GM12878 (cell line): ENCODE measurements around the gene PPP1R27. TPM values are rescaled to one million over a fixed set of nuclear protein-coding genes. Genes with fewer than 3 reads are reported as not detected.

ENCODE experiments used
- ATF7 ChIP-seq: fragments of 450-650 bp; IDR thresholded peaks from 2 replicates; pipeline ENCODE4 v1.6.1; 2016; ENCODE audit warnings: low read depth, mild to moderate bottlenecking
- CEBPZ ChIP-seq: fragments of 150-350 bp; IDR thresholded peaks from 2 replicates; pipeline ENCODE4 v1.6.1; 2016; ENCODE audit warnings: low read depth, low read length
- E2F4 ChIP-seq: IDR thresholded peaks from 2 replicates; pipeline ENCODE4 v1.6.1; 2012; ENCODE audit warnings: low read depth, low read length, improper control_type of control experiment
- ESRRA ChIP-seq: IDR thresholded peaks from 2 replicates; pipeline ENCODE4 v1.6.1; 2012; ENCODE audit warnings: mild to moderate bottlenecking, low read length, improper control_type of control experiment
- ETV6 ChIP-seq, 2 experiments: fragments of 450-650 bp in 1 of 2; IDR thresholded peaks in 1 of 2; conservative IDR thresholded peaks in 1 of 2; 2 replicates each; pipeline ENCODE4 v1.6.1; 2014; ENCODE audit warnings: antibody characterized with exemption in 1 of 2, borderline replicate concordance in 1 of 2, low read depth in 1 of 2, mild to moderate bottlenecking in 1 of 2, moderate library complexity in 1 of 2
- EZH2 ChIP-seq: IDR thresholded peaks from 2 replicates; pipeline ENCODE4 v1.6.1; 2012; ENCODE audit warnings: low read depth, mild to moderate bottlenecking, control low read depth, inconsistent platforms, low read length, borderline replicate concordance; ENCODE audit not compliant: control insufficient read depth
- FOS ChIP-seq: IDR thresholded peaks from 3 replicates; pipeline ENCODE4 v1.6.1; 2011; ENCODE audit warnings: borderline replicate concordance; ENCODE audit not compliant: insufficient read length; ENCODE audit errors: extremely low read depth
- FOXK2 ChIP-seq: fragments of 450-650 bp; IDR thresholded peaks from 2 replicates; pipeline ENCODE4 v1.6.1; 2017; ENCODE audit warnings: mild to moderate bottlenecking, moderate library complexity
- GABPA ChIP-seq: IDR thresholded peaks from 2 replicates; pipeline ENCODE4 v1.6.1; 2014; ENCODE audit warnings: antibody characterized with exemption, low read depth, mild to moderate bottlenecking, inconsistent platforms
- GATAD2B ChIP-seq: fragments of 450-650 bp; conservative IDR thresholded peaks from 2 replicates; pipeline ENCODE4 v1.6.1; 2017; ENCODE audit warnings: low read depth, mild to moderate bottlenecking, moderate library complexity
- HDGF ChIP-seq: fragments of 450-650 bp; IDR thresholded peaks from 2 replicates; pipeline ENCODE4 v1.6.1; 2016; ENCODE audit warnings: antibody characterized with exemption
- MEF2B ChIP-seq: fragments of 450-650 bp; IDR thresholded peaks from 2 replicates; pipeline ENCODE4 v1.6.1; 2018; ENCODE audit warnings: mild to moderate bottlenecking, moderate library complexity; ENCODE audit not compliant: partially characterized antibody, poor library complexity, severe bottlenecking
- NR2C2 ChIP-seq: IDR thresholded peaks from 2 replicates; pipeline ENCODE4 v1.6.1; 2011; ENCODE audit warnings: borderline replicate concordance, low read depth; ENCODE audit not compliant: control insufficient read depth, insufficient read length
- POLR2A ChIP-seq: IDR thresholded peaks from 2 replicates; pipeline ENCODE4 v1.6.1; 2011; ENCODE audit warnings: low read depth, mild to moderate bottlenecking, low read length
- SMC3 ChIP-seq: IDR thresholded peaks from 2 replicates; pipeline ENCODE4 v1.6.1; 2011; ENCODE audit warnings: low read length, improper control_type of control experiment, borderline replicate concordance
- WRNIP1 ChIP-seq: IDR thresholded peaks from 2 replicates; pipeline ENCODE4 v1.6.1; 2011; ENCODE audit warnings: low read depth, low read length, improper control_type of control experiment, borderline replicate concordance
- ZBED1 ChIP-seq: IDR thresholded peaks from 2 replicates; pipeline ENCODE4 v1.6.1; 2016; ENCODE audit warnings: borderline replicate concordance
- ZNF24 ChIP-seq: fragments of 450-650 bp; IDR thresholded peaks from 2 replicates; pipeline ENCODE4 v1.6.1; 2017; ENCODE audit warnings: antibody characterized with exemption, mild to moderate bottlenecking
- ZNF622 ChIP-seq: fragments of 450-650 bp; IDR thresholded peaks from 2 replicates; pipeline ENCODE4 v1.6.1; 2017; ENCODE audit warnings: mild to moderate bottlenecking, inconsistent platforms
- ZSCAN29 ChIP-seq: fragments of 450-650 bp; IDR thresholded peaks from 2 replicates; pipeline ENCODE4 v1.6.1; 2017; ENCODE audit warnings: mild to moderate bottlenecking, moderate library complexity
- ZZZ3 ChIP-seq: IDR thresholded peaks from 2 replicates; pipeline ENCODE4 v1.6.1; 2011; ENCODE audit warnings: low read depth; ENCODE audit not compliant: control insufficient read depth, insufficient read length
- polyA plus RNA-seq, 11 experiments: library from polyadenylated mRNA; depleted of rRNA in 4 of 11; unstranded in 6 of 11; stranded (reverse) in 5 of 11; fragments of >200 nt; fragmentation: Nextera tagmentation in 4 of 11; fragmentation: Illumina TruSeq in 1 of 11; extraction: Ambion mirVana in 4 of 11; extraction: Trizol in 1 of 11; gene quantifications; 1 replicate in 1 of 11; 2 replicates in 10 of 11; pipeline versions ENCODE4 v1.2.1 to v1.2.3, GENCODE V29; 2011 to 2016; ENCODE audit warnings: inconsistent platforms in 2 of 11, missing spikeins in 2 of 11, low read depth in 1 of 11
- total RNA-seq, 4 experiments: library from RNA; depleted of rRNA in 3 of 4; stranded (reverse); fragments of >200 nt in 3 of 4; fragmentation: Illumina TruSeq in 1 of 4; extraction: Trizol in 1 of 4; gene quantifications; 2 replicates each; pipeline versions ENCODE4 v1.2.1 to v1.2.3, GENCODE V29; 2013 to 2021
- TF ChIP-seq, protein P1 (sequence below): fragments of 450-650 bp; IDR thresholded peaks from 2 replicates; pipeline ENCODE4 v1.6.1; 2014; ENCODE audit warnings: mild to moderate bottlenecking
- TF ChIP-seq, protein P2 (sequence below): fragments of 450-650 bp; IDR thresholded peaks from 2 replicates; pipeline ENCODE4 v1.6.1; 2017; ENCODE audit warnings: mild to moderate bottlenecking, low read depth, inconsistent platforms; ENCODE audit not compliant: poor library complexity, severe bottlenecking

The PPP1R27 gene
- total and polyA plus RNA-seq, 10 of the 15 experiments (the other 5 are each of a cell fraction or from before 2014, with no cell fraction given), result 0.17 to 1.6 (median 0.49) TPM; not detected in 3

DNA sequence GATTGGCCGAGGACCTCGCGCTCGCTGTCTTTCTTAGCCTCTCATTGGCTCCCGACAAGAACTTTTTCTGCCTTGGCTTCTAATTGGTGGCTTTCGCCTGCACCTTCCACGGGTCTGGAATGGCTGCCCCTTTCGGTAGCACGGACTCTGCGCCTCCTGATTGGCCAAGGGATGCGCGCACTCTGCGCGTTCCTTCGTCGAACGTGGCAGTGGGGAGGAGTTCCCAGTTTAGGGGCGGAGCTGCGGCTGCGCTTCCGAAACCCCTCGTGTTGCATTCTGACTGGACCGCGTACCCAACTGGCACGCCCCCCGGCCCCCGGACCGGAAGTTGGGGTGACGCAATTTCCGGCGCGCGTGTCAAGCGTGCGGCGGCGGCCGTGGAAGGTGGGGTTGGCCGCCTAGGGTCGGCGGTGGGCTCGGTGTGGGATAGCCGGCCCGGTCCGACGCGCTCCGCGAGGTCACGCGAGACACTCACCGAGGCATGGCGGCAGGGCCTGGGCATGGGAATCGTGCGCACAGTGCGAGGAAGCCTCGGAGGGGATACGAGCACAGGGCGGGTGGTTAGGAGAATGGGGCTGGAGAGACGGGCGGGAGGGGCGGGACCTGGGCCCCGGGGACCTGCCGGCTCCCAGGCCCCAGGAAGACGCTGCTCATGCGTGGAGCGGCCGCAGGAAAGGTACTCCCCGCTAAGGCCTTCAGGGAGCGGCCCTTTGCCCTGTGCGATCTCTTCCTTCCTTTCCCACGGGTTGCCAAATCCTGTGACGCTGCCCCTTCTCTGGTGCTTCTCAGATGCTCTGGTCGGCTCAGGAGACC lies 26.1 kb upstream of the PPP1R27 start (continued):
- TF ChIP-seq ZNF24 (no peak), GABPA (peak; percentile 94), E2F4 (peak; percentile 37; the same call in 1 of the 2 replicates), HDGF (peak; percentile 98), ZZZ3 (no peak), WRNIP1 (no peak), ETV6 (conservative IDR thresholded peaks at IDR 0.05 in 1 of 2, IDR thresholded peaks at IDR 0.05 in 1 of 2; ENCODE audit: borderline replicate concordance in 1 of 2, low read depth in 1 of 2) (no peak), GATAD2B (peak; percentile 85), CEBPZ (peak; percentile 61; the same call in 1 of the 2 replicates), FOS (peak; percentile 92), ZBED1 (0 out of 2 replicates have a peak, but pooled peaks have one; percentile 25), MEF2B (peak; percentile 93), POLR2A (peak; percentile 96), EZH2 (peak; percentile 100), ZNF622 (no peak), ESRRA (no peak), SMC3 (no peak), NR2C2 (no peak), ZSCAN29 (no peak), ATF7 (peak; percentile 92), FOXK2 (peak; percentile 42; the same call in 1 of the 2 replicates)
- TF ChIP-seq, protein P1, sequence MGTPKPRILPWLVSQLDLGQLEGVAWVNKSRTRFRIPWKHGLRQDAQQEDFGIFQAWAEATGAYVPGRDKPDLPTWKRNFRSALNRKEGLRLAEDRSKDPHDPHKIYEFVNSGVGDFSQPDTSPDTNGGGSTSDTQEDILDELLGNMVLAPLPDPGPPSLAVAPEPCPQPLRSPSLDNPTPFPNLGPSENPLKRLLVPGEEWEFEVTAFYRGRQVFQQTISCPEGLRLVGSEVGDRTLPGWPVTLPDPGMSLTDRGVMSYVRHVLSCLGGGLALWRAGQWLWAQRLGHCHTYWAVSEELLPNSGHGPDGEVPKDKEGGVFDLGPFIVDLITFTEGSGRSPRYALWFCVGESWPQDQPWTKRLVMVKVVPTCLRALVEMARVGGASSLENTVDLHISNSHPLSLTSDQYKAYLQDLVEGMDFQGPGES, result peak; percentile 99
- TF ChIP-seq, protein P2, sequence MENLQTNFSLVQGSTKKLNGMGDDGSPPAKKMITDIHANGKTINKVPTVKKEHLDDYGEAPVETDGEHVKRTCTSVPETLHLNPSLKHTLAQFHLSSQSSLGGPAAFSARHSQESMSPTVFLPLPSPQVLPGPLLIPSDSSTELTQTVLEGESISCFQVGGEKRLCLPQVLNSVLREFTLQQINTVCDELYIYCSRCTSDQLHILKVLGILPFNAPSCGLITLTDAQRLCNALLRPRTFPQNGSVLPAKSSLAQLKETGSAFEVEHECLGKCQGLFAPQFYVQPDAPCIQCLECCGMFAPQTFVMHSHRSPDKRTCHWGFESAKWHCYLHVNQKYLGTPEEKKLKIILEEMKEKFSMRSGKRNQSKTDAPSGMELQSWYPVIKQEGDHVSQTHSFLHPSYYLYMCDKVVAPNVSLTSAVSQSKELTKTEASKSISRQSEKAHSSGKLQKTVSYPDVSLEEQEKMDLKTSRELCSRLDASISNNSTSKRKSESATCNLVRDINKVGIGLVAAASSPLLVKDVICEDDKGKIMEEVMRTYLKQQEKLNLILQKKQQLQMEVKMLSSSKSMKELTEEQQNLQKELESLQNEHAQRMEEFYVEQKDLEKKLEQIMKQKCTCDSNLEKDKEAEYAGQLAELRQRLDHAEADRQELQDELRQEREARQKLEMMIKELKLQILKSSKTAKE, result peak; percentile 84
